IMR-90 (cell line): ENCODE results near the gene NUDT12. TPM values are rescaled to one million over a fixed set of nuclear protein-coding genes. Genes with fewer than 3 reads are reported as not detected.

Source experiments
- ATAC-seq: fragments of 200-7000 bp; cut with Tn5 transposase; 2 replicates; pipeline ENCODE4 v1.9.1; 2020; ENCODE audit warnings: low read depth, mild to moderate bottlenecking, moderate library complexity
- BruUV-seq: library from RNA; stranded (reverse); fragments of 400-500 nt; replicated peaks from 2 replicates; lab custom pipeline; 2021; lab: Mats Ljungman, UMichigan
- CTCF ChIA-PET: fragments of 300-600 bp; formaldehyde crosslinking; extraction: SDS; loops from one replicate; lab custom pipeline; 2021; ENCODE audit warnings: antibody characterized with exemption; lab: Yijun Ruan, JAX
- POLR2A ChIA-PET: fragments of 300-600 bp; sonication (Branson Sonifier 250); formaldehyde crosslinking; loops from one replicate; lab custom pipeline; 2022; ENCODE audit warnings: antibody characterized with exemption; ENCODE audit not compliant: unreplicated experiment; lab: Charles Lee
- DNase-seq: peaks from one replicate; pipeline ENCODE4 v3.0.0; 2013
- H2AFZ ChIP-seq: replicated peaks from 2 replicates; pipeline ENCODE3; 2013; ENCODE audit warnings: low read length, mild to moderate bottlenecking; ENCODE audit not compliant: poor library complexity
- H2AK5ac ChIP-seq: 2 replicates; pipeline ENCODE4 v1.6.1; 2013; ENCODE audit warnings: low read depth, low read length, inconsistent platforms
- H2AK9ac ChIP-seq: replicated peaks from 2 replicates; pipeline ENCODE3; 2013; ENCODE audit warnings: mild to moderate bottlenecking, low read depth, low read length, moderate library complexity; ENCODE audit not compliant: poor library complexity
- H2BK120ac ChIP-seq: 2 replicates; pipeline ENCODE4 v1.6.1; 2013; ENCODE audit warnings: low read depth, low read length, inconsistent platforms
- H2BK15ac ChIP-seq: 3 replicates; pipeline ENCODE4 v1.6.1; 2013; ENCODE audit warnings: low read depth, low read length, inconsistent platforms
- H2BK20ac ChIP-seq: 2 replicates; pipeline ENCODE4 v1.6.1; 2013; ENCODE audit warnings: low read depth, mild to moderate bottlenecking, inconsistent platforms, low read length, moderate library complexity
- H2BK5ac ChIP-seq: 2 replicates; pipeline ENCODE4 v1.6.1; 2013; ENCODE audit warnings: mild to moderate bottlenecking, low read depth, low read length, inconsistent platforms; ENCODE audit not compliant: poor library complexity, severe bottlenecking
- H3K14ac ChIP-seq: replicated peaks from 2 replicates; pipeline ENCODE4 v1.6.1; 2013; ENCODE audit warnings: low read depth, low read length, inconsistent platforms
- H3K18ac ChIP-seq: 2 replicates; pipeline ENCODE4 v1.6.1; 2013; ENCODE audit warnings: low read depth, low read length, control low read depth
- H3K23ac ChIP-seq: 2 replicates; pipeline ENCODE4 v1.6.1; 2013; ENCODE audit warnings: low read depth, low read length, inconsistent platforms
- H3K27ac ChIP-seq: 2 replicates; pipeline ENCODE4 v1.5.1; 2013; ENCODE audit warnings: mild to moderate bottlenecking, control low read depth, low read length; ENCODE audit not compliant: insufficient read depth
- H3K27me3 ChIP-seq: 2 replicates; pipeline ENCODE4 v1.6.1; 2013; ENCODE audit warnings: low read length; ENCODE audit not compliant: control insufficient read depth, insufficient read depth
- H3K36me3 ChIP-seq: 2 replicates; pipeline ENCODE4 v1.6.1; 2013; ENCODE audit warnings: low read length, mixed read lengths; ENCODE audit not compliant: control insufficient read depth, insufficient read depth
- H3K4ac ChIP-seq: 2 replicates; pipeline ENCODE4 v1.6.1; 2013; ENCODE audit warnings: low read depth, low read length, inconsistent platforms
- H3K4me1 ChIP-seq: 2 replicates; pipeline ENCODE4 v1.6.1; 2013; ENCODE audit warnings: low read length, mixed read lengths; ENCODE audit not compliant: control insufficient read depth, insufficient read depth
- H3K4me2 ChIP-seq: 2 replicates; pipeline ENCODE4 v1.6.1; 2013; ENCODE audit warnings: low read depth, mild to moderate bottlenecking, control low read depth, low read length, moderate library complexity
- H3K4me3 ChIP-seq: 2 replicates; pipeline ENCODE4 v1.5.1; 2013; ENCODE audit warnings: low read depth, mild to moderate bottlenecking, control low read depth, low read length, moderate library complexity; ENCODE audit not compliant: insufficient read depth
- H3K56ac ChIP-seq: 2 replicates; pipeline ENCODE4 v1.6.1; 2013; ENCODE audit warnings: low read length, inconsistent platforms; ENCODE audit not compliant: insufficient read depth; ENCODE audit errors: extremely low read depth
- H3K79me1 ChIP-seq, 2 experiments: 2 replicates each; pipeline ENCODE4 v1.6.1; 2013; ENCODE audit warnings: low read length in 2 of 2, inconsistent platforms in 1 of 2, low read depth in 1 of 2
- H3K9ac ChIP-seq: 2 replicates; pipeline ENCODE4 v1.6.1; 2013; ENCODE audit warnings: low read depth, low read length, control low read depth
- H3K9me1 ChIP-seq: 2 replicates; pipeline ENCODE4 v1.6.1; 2013; ENCODE audit warnings: low read length, inconsistent platforms; ENCODE audit not compliant: insufficient read depth
- H3K9me3 ChIP-seq: 2 replicates; pipeline ENCODE4 v1.6.1; 2013; ENCODE audit warnings: low read length; ENCODE audit not compliant: control insufficient read depth, insufficient read depth
- H4K20me1 ChIP-seq: 2 replicates; pipeline ENCODE4 v1.6.1; 2013; ENCODE audit warnings: low read length, inconsistent platforms; ENCODE audit not compliant: insufficient read depth
- H4K5ac ChIP-seq: 2 replicates; pipeline ENCODE4 v1.6.1; 2013; ENCODE audit warnings: mild to moderate bottlenecking, low read depth, low read length, control low read depth
- H4K8ac ChIP-seq, 2 experiments: 2 replicates each; pipeline ENCODE4 v1.6.1; 2013; ENCODE audit warnings: low read depth in 2 of 2, low read length in 2 of 2, control low read depth in 1 of 2, inconsistent platforms in 1 of 2
- H4K91ac ChIP-seq: 2 replicates; pipeline ENCODE4 v1.6.1; 2013; ENCODE audit warnings: low read depth, low read length, inconsistent platforms; ENCODE audit not compliant: insufficient read depth
- BHLHE40 ChIP-seq: fragments of 150-350 bp; IDR thresholded peaks from 2 replicates; pipeline ENCODE4 v1.6.1; 2016; ENCODE audit warnings: mild to moderate bottlenecking, low read depth, low read length
- CHD1 ChIP-seq: IDR thresholded peaks from 2 replicates; pipeline ENCODE4 v1.6.1; 2012; ENCODE audit warnings: low read depth, low read length, improper control_type of control experiment
- FOS ChIP-seq: fragments of 150-350 bp; IDR thresholded peaks from 2 replicates; pipeline ENCODE4 v1.6.1; 2016; ENCODE audit warnings: low read depth, low read length
- MAFK ChIP-seq: IDR thresholded peaks from 2 replicates; pipeline ENCODE4 v1.6.1; 2012; ENCODE audit warnings: low read depth, low read length, improper control_type of control experiment
- MXI1 ChIP-seq: IDR thresholded peaks from 2 replicates; pipeline ENCODE4 v1.6.1; 2012; ENCODE audit warnings: low read depth, mild to moderate bottlenecking, low read length, moderate library complexity, borderline replicate concordance
- RAD21 ChIP-seq: IDR thresholded peaks from 2 replicates; pipeline ENCODE4 v1.6.1; 2012; ENCODE audit warnings: low read length, improper control_type of control experiment
- RCOR1 ChIP-seq: IDR thresholded peaks from 2 replicates; pipeline ENCODE4 v1.6.1; 2012; ENCODE audit warnings: mild to moderate bottlenecking, low read length, improper control_type of control experiment; ENCODE audit not compliant: insufficient replicate concordance
- WGBS, 2 experiments: methylation state at CpG; one replicate each; pipeline versions ENCODE4 v1.1.5 to v1.1.7; 2013; ENCODE audit warnings: missing lambda C conversion rate in 2 of 2; ENCODE audit not compliant: insufficient read length in 1 of 2; ENCODE audit errors: extremely low coverage in 2 of 2; 5-methylcytosine and 5-hydroxymethylcytosine counted together
- dilution Hi-C: fragments of 300-500 bp; cut with HindIII; formaldehyde crosslinking; loops from one replicate; pipeline ENCODE4 v1.14.3; 2018; ENCODE audit warnings: low sequenced_read_pairs; ENCODE audit not compliant: unreplicated experiment
- in situ Hi-C: fragments of 300-500 bp; cut with MboI; formaldehyde crosslinking; loops from 3 replicates; pipeline ENCODE4 v1.14.3; 2019; ENCODE audit warnings: low sequenced_read_pairs, inconsistent platforms, mixed read lengths
- intact Hi-C: fragments of 100-400 bp; cut with micrococcal nuclease; formaldehyde crosslinking; loops from 2 replicates; pipeline ENCODE4 v1.10.0; 2022
- polyA plus RNA-seq, 3 experiments: library from polyadenylated mRNA; depleted of rRNA; stranded (reverse); fragments of >200 nt; gene quantifications; 2 replicates each; pipeline ENCODE4 v1.2.3, GENCODE V29; 2012; ENCODE audit warnings: low replicate concordance in 1 of 3
- total RNA-seq: library from RNA; depleted of rRNA; stranded (reverse); fragments of >200 nt; gene quantifications from 2 replicates; pipeline ENCODE4 v1.2.3, GENCODE V29; 2012
- TF ChIP-seq, protein P1 (sequence below): fragments of 150-350 bp; IDR thresholded peaks from 2 replicates; pipeline ENCODE4 v1.6.1; 2017; ENCODE audit warnings: mild to moderate bottlenecking, antibody characterized with exemption, low read length, low read depth
- TF ChIP-seq, protein P2 (sequence below): fragments of 150-350 bp; IDR thresholded peaks from 2 replicates; pipeline ENCODE4 v1.6.1; 2016; ENCODE audit warnings: low read depth, mild to moderate bottlenecking, low read length, moderate library complexity, borderline replicate concordance

Gene NUDT12
- total and polyA plus RNA-seq, 2 of the 4 experiments (the other 2 are of a cell fraction) = 3.7 to 5.9 TPM

GRCh38 chr5:103502662-103503061 lies 59.9 kb downstream of the NUDT12 start:
- no peak overlapping the region for H2AK9ac ChIP-seq
- H3K4ac ChIP-seq = no peak overlapping the region
- no peak overlapping the region for H2AFZ ChIP-seq
- TF ChIP-seq FOS (no peak), MAFK (no peak), RAD21 (no peak), MXI1 (no peak), RCOR1 (no peak), BHLHE40 (no peak), CHD1 (no peak)
- TF ChIP-seq, protein P1, sequence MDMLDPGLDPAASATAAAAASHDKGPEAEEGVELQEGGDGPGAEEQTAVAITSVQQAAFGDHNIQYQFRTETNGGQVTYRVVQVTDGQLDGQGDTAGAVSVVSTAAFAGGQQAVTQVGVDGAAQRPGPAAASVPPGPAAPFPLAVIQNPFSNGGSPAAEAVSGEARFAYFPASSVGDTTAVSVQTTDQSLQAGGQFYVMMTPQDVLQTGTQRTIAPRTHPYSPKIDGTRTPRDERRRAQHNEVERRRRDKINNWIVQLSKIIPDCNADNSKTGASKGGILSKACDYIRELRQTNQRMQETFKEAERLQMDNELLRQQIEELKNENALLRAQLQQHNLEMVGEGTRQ = no peak
- TF ChIP-seq, protein P2, sequence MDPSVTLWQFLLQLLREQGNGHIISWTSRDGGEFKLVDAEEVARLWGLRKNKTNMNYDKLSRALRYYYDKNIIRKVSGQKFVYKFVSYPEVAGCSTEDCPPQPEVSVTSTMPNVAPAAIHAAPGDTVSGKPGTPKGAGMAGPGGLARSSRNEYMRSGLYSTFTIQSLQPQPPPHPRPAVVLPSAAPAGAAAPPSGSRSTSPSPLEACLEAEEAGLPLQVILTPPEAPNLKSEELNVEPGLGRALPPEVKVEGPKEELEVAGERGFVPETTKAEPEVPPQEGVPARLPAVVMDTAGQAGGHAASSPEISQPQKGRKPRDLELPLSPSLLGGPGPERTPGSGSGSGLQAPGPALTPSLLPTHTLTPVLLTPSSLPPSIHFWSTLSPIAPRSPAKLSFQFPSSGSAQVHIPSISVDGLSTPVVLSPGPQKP = no peak
- ChIA-PET CTCF (interaction anchor here (0.6 kb wide), 1 partner anchor 840 kb away, joined by 3 read pairs; no protein-coding TSS in a partner anchor), POLR2A (no interaction called here)
- WGBS, 2 experiments = no CpG with 5 or more reads among the region's 3 CpGs
- no peak overlapping the region for H3K14ac ChIP-seq
- no peak overlapping the region for H4K5ac ChIP-seq
- H3K27ac ChIP-seq = no peak overlapping the region
- H2BK5ac ChIP-seq = no peak overlapping the region
- H3K4me1 ChIP-seq = no peaks in the 10 kb centered on the region; the same call in 1 of the 2 replicates
- DNase-seq = no peak
- no peaks in the 10 kb centered on the region for H4K20me1 ChIP-seq
- H2AK5ac ChIP-seq = no peak overlapping the region
- no peak overlapping the region for H3K56ac ChIP-seq
- in situ Hi-C loops = no loop called here
- no peak overlapping the region for H3K23ac ChIP-seq
- H3K9me1 ChIP-seq = no peaks in the 10 kb centered on the region
- no peak overlapping the region for H3K9ac ChIP-seq
- H4K8ac ChIP-seq = no peak overlapping the region
- no peaks in the 10 kb centered on the region for H3K79me1 ChIP-seq
- no peaks in the 10 kb centered on the region for H3K9me3 ChIP-seq
- no peak overlapping the region for H2BK20ac ChIP-seq
- ATAC-seq = no peak
- no peak overlapping the region for H2BK15ac ChIP-seq
- H3K18ac ChIP-seq = no peak overlapping the region
- peaks cover 2% of the 10 kb centered on the region; the same call in 1 of the 2 replicates for H3K27me3 ChIP-seq
- no peak overlapping the region for H3K4me2 ChIP-seq
- H2BK120ac ChIP-seq = no peak overlapping the region
- intact Hi-C loops = no loop called here
- BruUV-seq = no TSS peak
- dilution Hi-C loops = no loop called here
- no peak overlapping the region for H4K91ac ChIP-seq
- no peak overlapping the region for H3K4me3 ChIP-seq
- H3K36me3 ChIP-seq = no peaks in the 10 kb centered on the region
